ENCODE results near the gene ERGIC1. TPM values are rescaled to one million over a fixed set of nuclear protein-coding genes. Genes with fewer than 3 reads are reported as not detected.

Gene ERGIC1
- total and polyA plus RNA-seq, 2 of the 13 experiments (the other 11 are each of a cell fraction or from before 2014, with no cell fraction given): 78.5 to 184 TPM

- TF ChIP-seq ZNF556 (CRISPR knock-in tag; IDR thresholded peaks at IDR 0.05; ENCODE audit: borderline replicate concordance) (peak; percentile 62; the same call in 1 of the 2 replicates), HDAC1 (CRISPR knock-in tag; IDR thresholded peaks at IDR 0.05) (peak; percentile 69), IRF1 (CRISPR knock-in tag; IDR thresholded peaks at IDR 0.05; ENCODE audit: low read depth) (no peak), ZNF614 (CRISPR knock-in tag; IDR thresholded peaks at IDR 0.05; ENCODE audit: borderline replicate concordance) (0 out of 2 replicates have a peak, but pooled peaks have one; percentile 60), ZNF407 (CRISPR knock-in tag; IDR thresholded peaks at IDR 0.05; ENCODE audit: not compliant biosample characterization) (no peak), JUN (CRISPR knock-in tag; IDR thresholded peaks at IDR 0.05) (peak; percentile 44; the same call in 1 of the 2 replicates), ARID2 (CRISPR knock-in tag; IDR thresholded peaks at IDR 0.05; ENCODE audit: borderline replicate concordance) (peak; percentile 33; the same call in 1 of the 2 replicates), PAXIP1 (CRISPR knock-in tag; conservative IDR thresholded peaks at IDR 0.05) (peak; percentile 84), SAP130 (CRISPR knock-in tag; IDR thresholded peaks at IDR 0.05; ENCODE audit: low read depth) (peak; percentile 59), SOX13 (IDR thresholded peaks at IDR 0.05) (no peak), SOX13 (CRISPR knock-in tag; conservative IDR thresholded peaks at IDR 0.05 in 1 of 2, IDR thresholded peaks at IDR 0.05 in 1 of 2) (peak in 1 of 2 experiments; percentile 26; a peak in 1 of 4 replicates), TBL1XR1 (IDR thresholded peaks at IDR 0.05; ENCODE audit: borderline replicate concordance, low read length, partially characterized antibody) (no peak), FOXA1 (IDR thresholded peaks at IDR 0.05) (no peak), FOXA1 (CRISPR knock-in tag; IDR thresholded peaks at IDR 0.05) (peak; percentile 4; the same call in 1 of the 2 replicates), U2AF2 (IDR thresholded peaks at IDR 0.05; ENCODE audit: low read depth, low read length) (no peak)
Measured at GRCh38 chr5:172793577-172794488, 40.2 kb upstream of the ERGIC1 start (continued).
